NCI-H2029 (cell line): Measurements from ENCODE around the gene SPATA31D3.
"Not testable (repeated sequence)": the region's sequence is repeated elsewhere in the genome, so short reads cannot be mapped to it uniquely, and the experiment has no call there.

Experiments used
- DNase-seq: peaks from one replicate; lab custom pipeline; 2025; lab: John Stamatoyannopoulos, UW

SPATA31D3 gene

GRCh38 chr9:81979196-81979595, 35.9 kb downstream of the SPATA31D3 start:
- no peak for DNase-seq

GRCh38 chr9:81980568-81980967, 37.3 kb downstream of the SPATA31D3 start:
- no peak for DNase-seq

- DNase-seq, result no peak
Measured at GRCh38 chr9:81981883-81982282, 38.6 kb downstream of the SPATA31D3 start.

- no peak for DNase-seq
Measured at GRCh38 chr9:81984928-81985327, 41.6 kb downstream of the SPATA31D3 start.

GRCh38 chr9:81986051-81986450, 42.8 kb downstream of the SPATA31D3 start:
- no peak for DNase-seq

- DNase-seq, result not testable (repeated sequence)
Measured at GRCh38 chr9:81988472-81988871, 45.2 kb downstream of the SPATA31D3 start, which contains the start of gene SPATA31D1. Gene SPATA31D1 (plus strand): TSS chr9:81988772. CDS start chr9:81988819, 47 bp downstream.

GRCh38 chr9:81989700-81990099, 46.4 kb downstream of the SPATA31D3 start:
- DNase-seq, result no peak

- DNase-seq, result no peak
Measured at GRCh38 chr9:81993656-81994055, 50.4 kb downstream of the SPATA31D3 start.
